Karpas-422 (cell line): Measurements from ENCODE around the gene SH2D7. TPM values are rescaled to one million over a fixed set of nuclear protein-coding genes. Genes with fewer than 3 reads are reported as not detected.
A peak's percentile ranks its signal among the peaks of the same experiment; 100 is the strongest.

Experiments used
- DNase-seq: peaks from one replicate; pipeline ENCODE4 v3.0.0-alpha.2; 2015
- H2AFZ ChIP-seq: fragments of 200-600 bp; sonication (generic); 2 replicates; pipeline ENCODE4 v1.6.1; 2014; ENCODE audit warnings: antibody characterized with exemption, low read length, mixed read lengths
- H3K27ac ChIP-seq: fragments of 200-600 bp; sonication (generic); 2 replicates; pipeline ENCODE4 v1.5.1; 2014; ENCODE audit warnings: mild to moderate bottlenecking, low read length, moderate library complexity
- H3K27me3 ChIP-seq: fragments of 200-600 bp; sonication (generic); 2 replicates; pipeline ENCODE4 v1.6.1; 2014; ENCODE audit warnings: low read length, mixed read lengths
- H3K36me3 ChIP-seq: fragments of 200-600 bp; sonication (generic); 2 replicates; pipeline ENCODE4 v1.6.1; 2014; ENCODE audit warnings: low read length, mixed read lengths; ENCODE audit not compliant: insufficient read depth
- H3K4me1 ChIP-seq: fragments of 200-600 bp; sonication (generic); 2 replicates; pipeline ENCODE4 v1.6.1; 2014; ENCODE audit warnings: mild to moderate bottlenecking, low read length, mixed read lengths
- H3K4me2 ChIP-seq: fragments of 200-600 bp; sonication (generic); 2 replicates; pipeline ENCODE4 v1.6.1; 2014; ENCODE audit warnings: low read length, low read depth, mild to moderate bottlenecking; ENCODE audit not compliant: poor library complexity, severe bottlenecking
- H3K4me3 ChIP-seq: fragments of 200-600 bp; sonication (generic); 2 replicates; pipeline ENCODE4 v1.5.1; 2014; ENCODE audit warnings: mild to moderate bottlenecking, antibody characterized with exemption, low read length, mixed read lengths
- H3K79me2 ChIP-seq: fragments of 200-600 bp; sonication (generic); 2 replicates; pipeline ENCODE4 v1.6.1; 2014; ENCODE audit warnings: mild to moderate bottlenecking, low read length, mixed read lengths
- H3K9ac ChIP-seq: fragments of 200-600 bp; sonication (generic); 2 replicates; pipeline ENCODE4 v1.6.0; 2014; ENCODE audit warnings: low read length
- H3K9me2 ChIP-seq: fragments of 200-600 bp; sonication (generic), shearing (Covaris generic); replicated peaks from 2 replicates; pipeline ENCODE4 v1.6.0; 2014; ENCODE audit warnings: mild to moderate bottlenecking, low read length, moderate library complexity; ENCODE audit not compliant: insufficient read depth
- H3K9me3 ChIP-seq: fragments of 300-700, 200-600 bp; sonication (generic); 2 replicates; pipeline ENCODE4 v1.6.1; 2014; ENCODE audit warnings: low read length, mixed read lengths
- H4K20me1 ChIP-seq: fragments of 200-600 bp; sonication (generic); 2 replicates; pipeline ENCODE4 v1.6.1; 2014; ENCODE audit warnings: mild to moderate bottlenecking, antibody characterized with exemption, low read length, low read depth; ENCODE audit not compliant: insufficient read depth
- total RNA-seq: library from RNA; depleted of rRNA; stranded (reverse); fragments of >200 nt; shearing (Covaris generic); gene quantifications from 2 replicates; pipeline ENCODE4 v1.2.3, GENCODE V29; 2014; ENCODE audit warnings: low replicate concordance

Gene SH2D7
- total RNA-seq, 1 experiment from 2014 or later, result not detected

GRCh38 chr15:78071383-78071782, 21.0 kb upstream of the SH2D7 start:
- H3K9ac ChIP-seq, result no peak overlapping the region
- H2AFZ ChIP-seq, result no peak overlapping the region
- H4K20me1 ChIP-seq, result peaks cover 3% of the 10 kb centered on the region; the same call in 1 of the 2 replicates
- H3K4me2 ChIP-seq, result no peak overlapping the region
- H3K27ac ChIP-seq, result peak overlapping the region; percentile 57; the same call in 1 of the 2 replicates
- peaks cover 87% of the 10 kb centered on the region for H3K79me2 ChIP-seq
- H3K4me1 ChIP-seq, result peaks cover 71% of the 10 kb centered on the region
- H3K9me3 ChIP-seq, result no peaks in the 10 kb centered on the region
- H3K36me3 ChIP-seq, result no peaks in the 10 kb centered on the region
- no peak overlapping the region for H3K4me3 ChIP-seq
- H3K9me2 ChIP-seq, result no peaks in the 10 kb centered on the region
- no peaks in the 10 kb centered on the region for H3K27me3 ChIP-seq
- DNase-seq, result no peak

DNA sequence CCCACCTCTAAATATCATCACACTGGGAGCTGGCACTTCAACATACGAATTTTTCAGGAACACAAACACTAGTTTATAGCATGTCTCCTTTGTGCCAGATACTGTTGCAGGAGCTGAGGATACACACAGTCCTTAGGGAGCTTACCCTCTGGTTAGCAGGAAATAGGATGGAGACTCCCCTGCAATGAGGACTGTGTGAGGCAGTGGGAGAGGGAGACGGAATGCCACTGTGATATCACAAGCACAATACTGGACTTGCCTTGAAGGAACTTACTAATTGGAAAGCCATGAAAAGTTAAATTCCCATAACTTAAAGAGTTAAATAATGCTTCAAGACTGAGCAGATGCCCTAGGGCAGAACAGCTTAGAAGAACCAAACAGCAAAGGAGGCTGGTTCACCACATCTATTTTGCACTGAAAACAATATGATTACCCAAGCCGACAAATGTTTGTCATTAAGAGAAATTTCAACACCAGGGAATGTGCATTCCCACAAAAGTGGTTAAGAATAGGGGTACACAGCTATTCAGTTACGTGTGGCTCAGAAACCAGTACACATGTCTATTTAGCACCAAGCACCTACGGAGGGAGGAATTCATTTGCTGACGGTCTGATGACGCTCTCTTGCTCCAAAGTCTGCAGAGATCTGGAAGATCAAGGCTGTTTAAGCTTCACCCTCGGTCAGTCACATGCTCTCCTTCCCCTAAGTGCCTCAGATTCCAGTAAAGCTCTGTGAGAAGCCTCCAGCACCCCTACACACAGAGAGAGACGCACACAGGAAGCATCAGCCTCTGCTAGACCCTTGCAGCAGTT, 20.1 kb upstream of the SH2D7 start:
- DNase-seq, result no peak
- peaks cover 87% of the 10 kb centered on the region for H3K79me2 ChIP-seq
- no peaks in the 10 kb centered on the region for H3K9me3 ChIP-seq
- H3K4me2 ChIP-seq, result peak overlapping the region; percentile 24
- H3K27me3 ChIP-seq, result no peaks in the 10 kb centered on the region
- H3K36me3 ChIP-seq, result no peaks in the 10 kb centered on the region
- peak overlapping the region; percentile 57; the same call in 1 of the 2 replicates for H3K27ac ChIP-seq
- H3K9me2 ChIP-seq, result no peaks in the 10 kb centered on the region
- H4K20me1 ChIP-seq, result peaks cover 3% of the 10 kb centered on the region; the same call in 1 of the 2 replicates
- no peak overlapping the region for H3K4me3 ChIP-seq
- H3K4me1 ChIP-seq, result peaks cover 68% of the 10 kb centered on the region
- H3K9ac ChIP-seq, result no peak overlapping the region
- H2AFZ ChIP-seq, result no peak overlapping the region

DNA sequence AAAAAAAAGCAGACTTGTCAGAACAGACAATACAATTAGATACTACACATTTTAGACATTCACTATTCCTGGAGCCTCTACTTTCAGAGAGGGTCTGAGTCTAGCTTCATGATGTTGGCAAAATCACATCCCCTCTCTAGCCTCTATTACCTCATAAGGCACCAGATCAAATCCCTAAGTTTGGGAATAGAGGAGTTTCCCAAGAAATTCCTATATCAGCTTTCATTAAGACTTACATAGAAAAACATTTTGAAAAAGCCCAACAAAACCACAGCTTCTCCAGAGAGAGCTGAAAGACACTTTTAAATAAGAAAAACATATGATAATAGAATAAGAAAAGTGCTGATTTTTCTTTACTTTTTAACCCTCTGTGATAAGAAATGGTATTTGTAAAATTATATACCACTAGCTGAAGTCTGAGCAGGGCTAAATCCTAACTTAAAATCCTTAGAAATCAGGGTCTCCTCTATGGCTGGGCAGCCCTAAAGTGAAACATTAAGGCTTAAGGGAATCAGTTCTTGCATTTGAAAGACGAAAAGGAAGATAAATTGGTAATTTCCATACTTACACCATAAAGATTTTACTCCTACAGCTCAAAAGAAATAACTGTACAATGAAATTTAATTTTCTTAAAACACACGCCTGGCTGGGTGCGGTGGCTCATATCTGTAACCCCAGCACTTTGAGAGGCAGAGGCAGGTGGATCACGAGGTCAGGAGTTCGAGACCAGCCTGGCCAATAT, 19.1 kb upstream of the SH2D7 start:
- Histone ChIP-seq H3K4me2 (no peak overlapping the region), H4K20me1 (peaks cover 3% of the 10 kb centered on the region; the same call in 1 of the 2 replicates), H3K79me2 (peaks cover 77% of the 10 kb centered on the region), H3K9me3 (no peaks in the 10 kb centered on the region), H3K4me1 (peaks cover 65% of the 10 kb centered on the region), H3K4me3 (no peak overlapping the region), H3K27ac (0 out of 2 replicates have a peak overlapping the region, but pooled peaks have one; percentile 22), H3K9me2 (no peaks in the 10 kb centered on the region), H3K36me3 (no peaks in the 10 kb centered on the region), H3K27me3 (no peaks in the 10 kb centered on the region), H2AFZ (no peak overlapping the region), H3K9ac (no peak overlapping the region)
- DNase-seq, result no peak

DNA sequence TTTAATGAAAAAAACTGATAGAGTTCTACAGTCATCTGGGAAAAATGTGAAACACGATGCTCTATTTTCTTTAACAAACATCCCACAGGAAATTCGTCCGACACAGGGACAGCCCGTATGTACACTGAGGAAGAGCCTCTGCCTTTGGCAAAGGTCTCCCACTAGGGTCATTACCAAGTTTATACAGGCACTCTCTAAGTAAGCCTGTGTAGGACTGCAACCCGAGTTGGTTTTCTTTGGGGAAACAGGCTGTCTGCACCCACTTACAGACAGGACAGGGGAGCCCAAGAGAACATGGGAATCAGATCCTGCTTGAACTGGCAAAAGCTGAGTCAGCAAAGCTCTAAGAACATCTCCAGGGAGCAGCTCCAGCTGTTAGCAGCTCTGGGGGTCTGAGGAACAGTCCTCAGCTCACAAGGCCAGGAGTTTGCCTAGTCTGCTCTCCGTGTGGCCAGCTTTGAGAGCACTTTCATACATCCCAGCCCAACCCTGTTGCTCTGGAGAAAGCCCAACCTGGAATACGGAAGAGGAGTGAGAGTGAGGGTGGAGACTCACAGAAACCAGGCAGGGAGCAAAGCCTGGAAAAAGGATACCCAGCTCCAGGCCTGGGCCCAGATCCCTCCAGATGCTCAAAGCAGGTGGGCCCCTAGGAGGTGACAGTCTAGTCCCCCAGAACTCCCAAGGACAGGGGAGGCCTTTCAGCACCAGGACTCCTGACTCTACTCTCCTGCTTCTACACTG, 16.7 kb upstream of the SH2D7 start:
- Histone ChIP-seq H3K9ac (peak overlapping the region; percentile 80), H3K79me2 (peaks cover 53% of the 10 kb centered on the region), H3K27ac (peak overlapping the region; percentile 13; the same call in 1 of the 2 replicates), H3K27me3 (no peaks in the 10 kb centered on the region), H3K4me1 (peaks cover 51% of the 10 kb centered on the region), H3K4me3 (peak overlapping the region; percentile 79), H3K36me3 (no peaks in the 10 kb centered on the region), H3K4me2 (peak overlapping the region; percentile 86), H4K20me1 (no peaks in the 10 kb centered on the region), H3K9me2 (no peaks in the 10 kb centered on the region), H3K9me3 (no peaks in the 10 kb centered on the region), H2AFZ (no peak overlapping the region)
- DNase-seq, result no peak

- Histone ChIP-seq H3K9me3 (no peaks in the 10 kb centered on the region), H2AFZ (no peak overlapping the region), H3K4me3 (peak overlapping the region; percentile 79), H3K9me2 (no peaks in the 10 kb centered on the region), H3K4me1 (peaks cover 45% of the 10 kb centered on the region), H3K9ac (peak overlapping the region; percentile 80), H3K79me2 (peaks cover 48% of the 10 kb centered on the region), H3K27ac (peak overlapping the region; percentile 13), H3K4me2 (peak overlapping the region; percentile 86), H4K20me1 (no peaks in the 10 kb centered on the region), H3K27me3 (no peaks in the 10 kb centered on the region), H3K36me3 (no peaks in the 10 kb centered on the region)
- DNase-seq, result no peak
These were observed 15.9 kb upstream of the SH2D7 start for GRCh38 chr15:78076231-78077052.

DNA sequence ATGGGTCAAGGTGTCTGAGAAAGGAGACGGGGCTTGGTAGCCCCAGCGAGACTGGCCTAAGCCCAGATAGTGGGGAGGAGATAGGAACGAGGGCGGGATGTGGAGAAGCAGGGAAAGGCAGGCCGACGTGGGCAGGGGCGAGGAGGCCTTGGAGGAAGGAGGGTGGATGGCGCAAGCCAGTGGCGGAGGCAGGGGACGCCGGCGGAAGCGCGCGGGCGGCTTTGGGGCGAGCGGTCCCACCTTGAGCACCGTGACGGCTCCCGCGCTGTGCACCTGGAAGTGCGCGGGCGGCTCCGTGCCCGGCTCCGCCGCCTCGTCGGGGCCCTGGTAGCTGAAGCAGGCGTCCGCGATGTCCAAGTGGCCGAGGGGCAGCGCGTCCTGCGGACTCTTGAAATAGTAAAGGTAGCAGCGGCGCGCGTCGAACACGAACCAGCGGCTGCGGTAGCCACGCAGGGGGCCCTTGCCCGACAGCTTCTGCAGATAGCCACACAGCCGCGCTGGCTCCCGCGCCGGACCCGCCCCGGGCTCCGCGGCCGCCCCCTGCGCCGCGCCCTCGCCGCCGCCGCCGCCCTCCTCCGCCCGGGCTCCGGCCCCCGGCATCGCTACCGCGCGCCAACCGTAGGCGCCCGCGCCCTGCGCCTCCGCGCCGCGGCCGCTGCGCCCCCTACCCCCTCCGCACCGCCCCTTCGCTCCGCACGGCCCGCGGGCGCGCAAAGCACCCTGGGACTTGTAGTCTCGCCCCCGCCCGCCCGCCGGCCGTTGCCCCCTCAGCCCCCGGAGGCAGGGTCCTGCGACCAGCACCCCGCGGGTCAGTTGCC, 15.1 kb upstream of the SH2D7 start, which contains the start of gene TBC1D2B:
Gene TBC1D2B (minus strand): TSS at position 659 of the 818 bp plus-strand sequence. CDS start 59 bp downstream, at position 600.
- H3K9me3 ChIP-seq, result no peaks in the 10 kb centered on the region
- DNase-seq, result peak; percentile 82
- H3K4me1 ChIP-seq, result peaks cover 39% of the 10 kb centered on the region
- no peaks in the 10 kb centered on the region for H3K36me3 ChIP-seq
- peak within 1 kb of the TSS; percentile 80 for H3K9ac ChIP-seq
- no peaks in the 10 kb centered on the region for H4K20me1 ChIP-seq
- no peaks in the 10 kb centered on the region for H3K27me3 ChIP-seq
- H3K27ac ChIP-seq, result peak within 1 kb of the TSS; percentile 33
- peak within 1 kb of the TSS; percentile 86 for H3K4me2 ChIP-seq
- no peaks in the 10 kb centered on the region for H3K9me2 ChIP-seq
- peak within 1 kb of the TSS; percentile 77 for H2AFZ ChIP-seq
- H3K4me3 ChIP-seq, result peak within 1 kb of the TSS; percentile 79
- H3K79me2 ChIP-seq, result peaks cover 39% of the 10 kb centered on the region

- Histone ChIP-seq H3K27ac (peak overlapping the region; percentile 33; the same call in 1 of the 2 replicates), H3K9ac (peak overlapping the region; percentile 57), H4K20me1 (no peaks in the 10 kb centered on the region)
These were observed 14.5 kb upstream of the SH2D7 start for GRCh38 chr15:78077871-78078210.

More at GRCh38 chr15:78077871-78078210, 14.5 kb upstream of the SH2D7 start:
- Histone ChIP-seq H3K27me3 (no peaks in the 10 kb centered on the region), H3K4me2 (peak overlapping the region; percentile 84), H3K9me3 (no peaks in the 10 kb centered on the region), H3K4me3 (peak overlapping the region; percentile 74), H2AFZ (peak overlapping the region; percentile 77), H3K4me1 (peaks cover 39% of the 10 kb centered on the region), H3K79me2 (peaks cover 34% of the 10 kb centered on the region), H3K9me2 (no peaks in the 10 kb centered on the region), H3K36me3 (no peaks in the 10 kb centered on the region)
- DNase-seq, result no peak
